ENCODE results near the gene AADAC.
"Not testable (repeated sequence)": the region's sequence is repeated elsewhere in the genome, so short reads cannot be mapped to it uniquely, and the experiment has no call there.

The AADAC gene

GRCh38 chr3:151871639-151872468 is 57.9 kb downstream of the AADAC start:
- Histone ChIP-seq H2AFZ (peak overlapping the region; percentile 18), H3K4me2 (ENCODE audit: low read length) (no peak overlapping the region), H3K79me2 (no peaks in the 10 kb centered on the region), H3K9me3 (ENCODE audit: control insufficient read depth, low read length) (no peaks in the 10 kb centered on the region), H3K36me3 (ENCODE audit: control insufficient read depth, insufficient read depth, low read length) (no peaks in the 10 kb centered on the region), H3K4me3 (ENCODE audit: low read depth, low read length) (no peak overlapping the region), H3K9ac (no peak overlapping the region), H3K4me1 (no peaks in the 10 kb centered on the region), H3K27ac (no peak overlapping the region), H3K27me3 (ENCODE audit: control insufficient read depth, insufficient read depth, low read length) (no peaks in the 10 kb centered on the region)
- TF ChIP-seq CTCF (IDR thresholded peaks at IDR 0.05), result no peak

GRCh38 chr3:151873398-151873797 is 59.5 kb downstream of the AADAC start, which contains the start of gene SUCNR1:
SUCNR1 (plus strand) TSS chr3:151873643; CDS start chr3:151879893, 6,250 bp downstream.
- H3K27me3 ChIP-seq (ENCODE audit: control insufficient read depth, insufficient read depth, low read length), result no peaks in the 10 kb centered on the region
- no peak for TF ChIP-seq CTCF (IDR thresholded peaks at IDR 0.05)
- H3K27ac ChIP-seq, result no peak within 1 kb of the TSS
- no peaks in the 10 kb centered on the region for H3K4me1 ChIP-seq
- no peak within 1 kb of the TSS for H3K4me3 ChIP-seq (ENCODE audit: low read depth, low read length)
- H2AFZ ChIP-seq, result no peak within 1 kb of the TSS
- H3K4me2 ChIP-seq (ENCODE audit: low read length), result no peak within 1 kb of the TSS
- H3K9ac ChIP-seq, result no peak within 1 kb of the TSS
- H3K9me3 ChIP-seq (ENCODE audit: control insufficient read depth, low read length), result no peaks in the 10 kb centered on the region
- H3K79me2 ChIP-seq, result no peaks in the 10 kb centered on the region
- H3K36me3 ChIP-seq (ENCODE audit: control insufficient read depth, insufficient read depth, low read length), result no peaks in the 10 kb centered on the region

GRCh38 chr3:151874079-151874478 is 60.2 kb downstream of the AADAC start:
- H3K4me3 ChIP-seq (ENCODE audit: low read depth, low read length); H3K79me2 ChIP-seq; H2AFZ ChIP-seq; H3K27ac ChIP-seq; H3K36me3 ChIP-seq (ENCODE audit: control insufficient read depth, insufficient read depth, low read length); H3K9me3 ChIP-seq (ENCODE audit: control insufficient read depth, low read length); H3K4me2 ChIP-seq (ENCODE audit: low read length); H3K9ac ChIP-seq; H3K4me1 ChIP-seq; H3K27me3 ChIP-seq (ENCODE audit: control insufficient read depth, insufficient read depth, low read length): not testable (repeated sequence)

GRCh38 chr3:151875759-151876158 is 61.8 kb downstream of the AADAC start:
- no peak overlapping the region for H3K4me3 ChIP-seq (ENCODE audit: low read depth, low read length)
- TF ChIP-seq CTCF (IDR thresholded peaks at IDR 0.05), result no peak

GRCh38 chr3:151877269-151877668 is 63.4 kb downstream of the AADAC start:
- H3K27ac ChIP-seq, result no peak overlapping the region
- H3K27me3 ChIP-seq (ENCODE audit: control insufficient read depth, insufficient read depth, low read length), result no peaks in the 10 kb centered on the region
- no peaks in the 10 kb centered on the region for H3K79me2 ChIP-seq
- H3K9me3 ChIP-seq (ENCODE audit: control insufficient read depth, low read length), result no peaks in the 10 kb centered on the region
- no peaks in the 10 kb centered on the region for H3K4me1 ChIP-seq
- H2AFZ ChIP-seq, result no peak overlapping the region
- no peak overlapping the region for H3K4me2 ChIP-seq (ENCODE audit: low read length)
- no peak for TF ChIP-seq CTCF (IDR thresholded peaks at IDR 0.05)
- H3K9ac ChIP-seq, result no peak overlapping the region
- H3K36me3 ChIP-seq (ENCODE audit: control insufficient read depth, insufficient read depth, low read length), result no peaks in the 10 kb centered on the region
- H3K4me3 ChIP-seq (ENCODE audit: low read depth, low read length), result no peak overlapping the region

More at GRCh38 chr3:151875759-151876158, 61.8 kb downstream of the AADAC start:
- no peaks in the 10 kb centered on the region for H3K79me2 ChIP-seq
- H3K9me3 ChIP-seq (ENCODE audit: control insufficient read depth, low read length), result no peaks in the 10 kb centered on the region
- no peak overlapping the region for H3K9ac ChIP-seq
- H3K27me3 ChIP-seq (ENCODE audit: control insufficient read depth, insufficient read depth, low read length), result no peaks in the 10 kb centered on the region
- no peak overlapping the region for H2AFZ ChIP-seq
- no peak overlapping the region for H3K4me2 ChIP-seq (ENCODE audit: low read length)
- no peaks in the 10 kb centered on the region for H3K36me3 ChIP-seq (ENCODE audit: control insufficient read depth, insufficient read depth, low read length)
- no peaks in the 10 kb centered on the region for H3K4me1 ChIP-seq
- no peak overlapping the region for H3K27ac ChIP-seq
